GM12874 (cell line): ENCODE measurements around the gene PCMT1.

ENCODE experiments used
- TF ChIP-seq, protein P1 (sequence below): IDR thresholded peaks from 2 replicates; pipeline ENCODE4 v1.5.1; 2011; ENCODE audit warnings: low read depth, mild to moderate bottlenecking, control low read depth, low read length, moderate library complexity; ENCODE audit not compliant: insufficient read depth

Gene PCMT1

DNA sequence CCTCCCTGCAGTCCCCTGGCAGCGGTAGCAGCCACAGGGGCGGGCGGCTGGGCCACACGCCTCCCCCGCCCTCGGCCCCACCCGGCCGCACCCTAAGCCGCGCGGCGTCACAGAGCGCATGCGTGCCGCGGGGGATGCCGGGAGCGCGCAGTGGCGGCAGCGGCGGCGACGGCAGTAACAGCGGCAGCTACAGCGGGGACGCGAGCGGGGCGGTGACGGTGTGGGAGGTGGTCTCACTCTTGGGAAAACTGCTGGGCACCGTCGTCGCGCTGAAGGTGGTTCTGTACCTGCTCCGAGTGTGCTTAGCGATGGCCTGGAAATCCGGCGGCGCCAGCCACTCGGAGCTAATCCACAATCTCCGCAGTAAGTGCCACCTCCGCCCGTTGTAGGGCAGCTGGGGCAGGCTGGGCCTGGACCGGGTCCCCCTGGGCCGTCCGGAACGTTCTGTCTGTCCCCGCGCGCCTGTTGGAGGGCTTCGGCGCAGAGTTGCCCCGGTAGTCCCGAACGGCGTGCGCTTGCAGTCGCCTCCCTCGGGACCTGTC, at the start of gene PCMT1:
TSS of gene PCMT1 (plus strand) at position 148 of the 542 bp plus-strand sequence. CDS start at position 309, 161 bp downstream.
- TF ChIP-seq, protein P1, sequence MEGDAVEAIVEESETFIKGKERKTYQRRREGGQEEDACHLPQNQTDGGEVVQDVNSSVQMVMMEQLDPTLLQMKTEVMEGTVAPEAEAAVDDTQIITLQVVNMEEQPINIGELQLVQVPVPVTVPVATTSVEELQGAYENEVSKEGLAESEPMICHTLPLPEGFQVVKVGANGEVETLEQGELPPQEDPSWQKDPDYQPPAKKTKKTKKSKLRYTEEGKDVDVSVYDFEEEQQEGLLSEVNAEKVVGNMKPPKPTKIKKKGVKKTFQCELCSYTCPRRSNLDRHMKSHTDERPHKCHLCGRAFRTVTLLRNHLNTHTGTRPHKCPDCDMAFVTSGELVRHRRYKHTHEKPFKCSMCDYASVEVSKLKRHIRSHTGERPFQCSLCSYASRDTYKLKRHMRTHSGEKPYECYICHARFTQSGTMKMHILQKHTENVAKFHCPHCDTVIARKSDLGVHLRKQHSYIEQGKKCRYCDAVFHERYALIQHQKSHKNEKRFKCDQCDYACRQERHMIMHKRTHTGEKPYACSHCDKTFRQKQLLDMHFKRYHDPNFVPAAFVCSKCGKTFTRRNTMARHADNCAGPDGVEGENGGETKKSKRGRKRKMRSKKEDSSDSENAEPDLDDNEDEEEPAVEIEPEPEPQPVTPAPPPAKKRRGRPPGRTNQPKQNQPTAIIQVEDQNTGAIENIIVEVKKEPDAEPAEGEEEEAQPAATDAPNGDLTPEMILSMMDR: no peak

DNA sequence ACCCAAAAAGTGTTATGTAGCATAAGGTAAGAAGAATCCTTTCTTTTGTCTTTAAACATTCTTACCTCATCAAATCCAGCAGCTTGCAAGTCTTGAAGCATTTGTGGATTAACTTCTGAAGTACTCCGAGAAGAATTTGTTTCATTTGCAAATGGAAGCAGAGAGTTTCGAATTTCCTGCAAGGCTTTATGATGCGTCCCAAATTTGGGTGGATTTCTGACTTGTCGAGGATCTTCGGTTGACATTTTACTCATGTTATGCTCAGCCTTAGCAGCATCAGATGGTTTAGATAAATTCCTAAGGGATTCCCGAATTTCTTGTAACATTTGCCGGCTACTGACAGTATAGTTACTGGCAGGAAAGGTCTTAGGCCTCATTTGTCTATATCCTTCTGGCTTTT, 47.8 kb upstream of the PCMT1 start:
- TF ChIP-seq, protein P1: no peak

DNA sequence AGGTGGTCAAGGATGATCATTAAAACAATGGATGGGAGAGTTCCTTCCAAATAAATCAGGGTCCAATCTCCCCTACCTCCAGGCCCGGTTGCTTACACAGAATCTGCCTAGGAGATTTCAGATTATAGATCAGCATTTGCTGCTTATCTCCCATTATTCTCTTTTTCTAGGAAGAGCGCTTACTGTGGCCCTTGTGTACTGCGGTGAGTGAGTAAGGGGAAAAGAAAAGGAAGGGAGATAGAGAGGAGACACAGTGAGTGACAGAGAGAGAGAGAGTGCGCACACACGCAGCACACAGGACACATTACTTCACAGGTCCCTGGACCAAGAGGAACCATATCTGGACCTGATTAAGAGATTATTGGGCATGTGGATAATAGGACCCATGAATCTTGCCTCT, 37.8 kb upstream of the PCMT1 start:
- TF ChIP-seq, protein P1: no peak

DNA sequence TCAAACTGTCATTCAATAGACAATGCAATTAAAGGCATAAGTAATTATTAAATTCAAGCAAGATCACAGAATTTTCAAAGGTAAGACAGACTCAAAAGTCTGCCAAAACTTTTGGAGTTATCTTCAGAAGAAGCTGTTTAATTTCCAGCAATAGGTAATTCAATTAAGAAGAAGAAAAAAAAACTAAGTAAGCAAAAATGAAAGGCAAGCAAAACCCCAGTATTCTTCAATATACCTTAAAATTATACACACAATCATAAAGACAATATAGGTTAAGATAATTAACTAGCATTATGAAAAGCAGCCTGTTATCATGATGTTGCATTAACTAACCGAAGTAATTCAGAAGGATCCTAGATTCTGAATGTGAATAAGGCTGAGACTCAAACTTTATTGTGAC, 35.1 kb upstream of the PCMT1 start:
- TF ChIP-seq, protein P1: no peak

DNA sequence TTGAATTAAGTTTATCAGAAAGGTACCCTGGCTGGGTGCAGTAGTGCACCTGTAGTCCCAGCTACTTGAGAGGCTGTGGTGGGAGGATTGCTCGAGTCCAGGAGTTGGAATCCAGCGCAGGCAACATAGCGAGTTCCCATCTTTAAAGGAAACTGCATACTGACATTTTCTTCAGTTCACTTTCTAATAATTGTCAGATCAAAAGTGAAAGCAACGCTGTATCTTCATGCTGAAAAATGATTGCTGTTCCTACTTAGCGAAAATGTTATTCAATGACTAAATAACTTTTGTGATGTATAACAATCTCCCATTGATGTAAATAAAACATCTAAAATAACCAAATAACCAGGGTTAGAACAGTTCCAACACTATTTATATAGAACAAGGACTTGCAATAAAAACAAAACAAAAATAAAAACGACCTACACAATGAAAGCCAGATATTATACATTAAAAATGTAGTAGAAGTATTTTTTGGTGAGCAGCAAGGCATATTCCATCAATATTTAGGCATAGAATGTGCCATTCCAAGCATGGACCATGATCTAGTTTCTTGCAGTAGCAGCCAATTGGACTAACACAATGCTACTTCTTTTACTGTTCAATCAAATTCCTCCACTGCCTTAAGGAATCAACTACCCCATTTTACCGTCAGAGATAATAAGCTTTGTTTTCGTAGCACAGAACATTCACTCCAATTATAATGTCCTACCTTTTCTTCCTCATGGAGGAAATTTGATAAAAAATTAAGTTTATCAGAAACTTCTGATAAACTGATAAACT, 33.2 kb upstream of the PCMT1 start:
- TF ChIP-seq, protein P1: no peak

DNA sequence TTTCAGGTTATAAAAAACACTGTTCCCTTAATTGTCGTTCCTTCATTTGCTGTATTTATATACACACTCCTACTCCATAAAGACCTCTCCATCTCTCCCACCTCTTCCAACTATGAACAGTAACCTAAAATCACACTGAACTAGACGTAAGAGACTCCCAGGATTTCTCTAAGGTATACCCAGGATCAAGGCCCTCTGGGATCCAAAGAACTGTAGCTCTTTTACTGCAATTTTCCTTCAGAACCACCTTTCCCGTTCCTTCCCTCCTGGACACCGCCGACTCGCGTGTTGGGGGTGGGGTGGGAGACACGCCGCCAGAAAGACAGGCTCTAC, 32.3 kb upstream of the PCMT1 start:
- TF ChIP-seq, protein P1: no peak

DNA sequence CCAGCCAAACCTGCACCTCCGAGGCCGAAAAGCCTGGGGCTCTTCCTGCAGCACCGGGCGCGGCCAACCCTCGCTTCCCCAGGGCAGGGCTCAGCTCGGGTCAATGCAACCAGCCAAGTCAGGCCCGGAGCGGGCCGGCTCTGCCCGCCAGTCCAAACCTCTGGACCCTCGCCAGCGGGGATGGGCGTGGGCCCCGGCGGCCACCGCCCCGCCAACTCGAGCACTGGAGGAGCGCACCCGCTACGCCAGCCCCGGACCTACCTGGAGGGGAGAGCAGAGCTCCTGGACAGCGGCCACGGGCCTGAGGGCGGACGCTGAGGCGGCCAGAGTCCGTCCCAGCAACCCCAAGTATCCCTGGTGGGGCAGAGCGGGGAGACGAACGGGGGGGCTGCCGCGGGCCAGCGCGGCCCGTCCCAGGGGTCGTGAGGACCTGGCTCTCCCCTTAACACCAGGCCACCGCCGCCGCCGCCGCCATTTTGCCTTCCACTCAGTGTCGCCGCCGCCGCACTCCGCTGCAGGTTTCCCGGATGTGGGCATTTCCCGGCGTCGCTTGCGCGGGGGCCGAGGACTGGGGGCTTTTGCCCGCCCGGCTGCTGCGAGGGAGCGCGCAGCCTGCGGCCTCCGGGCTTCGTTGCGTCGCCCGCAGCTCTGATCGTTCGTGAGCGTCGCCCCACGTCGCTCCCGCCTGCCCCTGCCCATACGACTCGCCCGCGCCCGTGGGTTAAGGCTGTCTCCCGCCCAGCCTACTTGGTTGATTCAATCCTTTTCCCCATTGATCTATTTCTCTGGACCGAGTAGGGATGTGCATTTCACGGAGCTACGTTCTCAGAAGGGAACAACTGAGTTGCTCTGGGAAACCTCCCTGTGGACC, 31.7 kb upstream of the PCMT1 start, which contains the start of gene LATS1:
TSS of gene LATS1 (minus strand) at position 514 of the 871 bp plus-strand sequence. CDS start 15,975 bp downstream, outside the sequence.
- TF ChIP-seq, protein P1: no peak
